SK-N-SH treated with all-trans-retinoic acid at 6 μM for 48 hours (cell line): ENCODE data around the gene PPP2R5A.

Source experiments
- ATAC-seq: fragments of 200-7000 bp; cut with Tn5 transposase; 3 replicates; pipeline ENCODE4 v1.9.1; 2020; ENCODE audit warnings: mild to moderate bottlenecking, moderate library complexity
- ARNTL ChIP-seq: fragments of 450-650 bp; formaldehyde crosslinking; IDR thresholded peaks from 2 replicates; pipeline ENCODE4 v1.5.0; 2020; ENCODE audit warnings: low read depth, mild to moderate bottlenecking, moderate library complexity, borderline replicate concordance
- BACH2 ChIP-seq: fragments of 250-450 bp; sonication (Bioruptor Pico); IDR thresholded peaks from 2 replicates; pipeline ENCODE4 v1.9.0; 2021; ENCODE audit warnings: mild to moderate bottlenecking, borderline replicate concordance
- CSDC2 ChIP-seq: fragments of 250-450 bp; sonication (Bioruptor Pico); IDR thresholded peaks from 2 replicates; pipeline ENCODE4 v1.5.0; 2020; ENCODE audit warnings: mild to moderate bottlenecking, moderate library complexity
- ESRRG ChIP-seq: fragments of 250-450 bp; sonication (Bioruptor Pico); IDR thresholded peaks from 2 replicates; pipeline ENCODE4 v1.6.1; 2021; ENCODE audit warnings: mild to moderate bottlenecking
- GLIS3 ChIP-seq: fragments of 250-450 bp; sonication (Bioruptor Pico); IDR thresholded peaks from 2 replicates; pipeline ENCODE4 v1.5.0; 2020; ENCODE audit warnings: mild to moderate bottlenecking, moderate library complexity
- ISL1 ChIP-seq: fragments of 250-450 bp; sonication (Bioruptor Pico); IDR thresholded peaks from 2 replicates; pipeline ENCODE4 v2.1.2; 2022; ENCODE audit warnings: mild to moderate bottlenecking, moderate library complexity
- OSR1 ChIP-seq: fragments of 250-450 bp; sonication (Bioruptor Pico); IDR thresholded peaks from 2 replicates; pipeline ENCODE4 v1.8.0; 2022; ENCODE audit warnings: moderate library complexity, mild to moderate bottlenecking, inconsistent platforms
- POU6F1 ChIP-seq: fragments of 250-450 bp; sonication (Bioruptor Pico); IDR thresholded peaks from 2 replicates; pipeline ENCODE4 v1.8.0; 2021; ENCODE audit warnings: low read depth, mild to moderate bottlenecking, moderate library complexity, borderline replicate concordance
- PPARA ChIP-seq: fragments of 250-450 bp; sonication (Bioruptor Pico); IDR thresholded peaks from 2 replicates; pipeline ENCODE4 v1.5.0; 2020; ENCODE audit warnings: mild to moderate bottlenecking, borderline replicate concordance
- SNAI2 ChIP-seq: fragments of 250-450 bp; sonication (Bioruptor Pico); IDR thresholded peaks from 2 replicates; pipeline ENCODE4 v1.5.0; 2020; ENCODE audit warnings: mild to moderate bottlenecking, moderate library complexity
- TCF4 ChIP-seq: fragments of 250-450 bp; sonication (Bioruptor Pico); IDR thresholded peaks from 2 replicates; pipeline ENCODE4 v1.8.0; 2021; ENCODE audit warnings: mild to moderate bottlenecking, moderate library complexity, borderline replicate concordance
- ZC3H10 ChIP-seq: fragments of 250-450 bp; sonication (Bioruptor Pico); IDR thresholded peaks from 2 replicates; pipeline ENCODE4 v1.5.1; 2021; ENCODE audit warnings: mild to moderate bottlenecking, moderate library complexity
- ZFP3 ChIP-seq: fragments of 250-450 bp; sonication (Bioruptor Pico); IDR thresholded peaks from 2 replicates; pipeline ENCODE4 v1.5.0; 2020; ENCODE audit warnings: mild to moderate bottlenecking, moderate library complexity
- ZFP30 ChIP-seq: fragments of 450-650 bp; formaldehyde crosslinking; IDR thresholded peaks from 2 replicates; pipeline ENCODE4 v1.5.0; 2022; ENCODE audit warnings: mild to moderate bottlenecking, moderate library complexity
- ZNF8 ChIP-seq: fragments of 450-650 bp; formaldehyde crosslinking; IDR thresholded peaks from 2 replicates; pipeline ENCODE4 v1.5.0; 2020; ENCODE audit warnings: mild to moderate bottlenecking, moderate library complexity
- TF ChIP-seq, protein P1 (sequence below): fragments of 250-450 bp; sonication (Bioruptor Pico); IDR thresholded peaks from 2 replicates; pipeline ENCODE4 v1.5.0; 2020; ENCODE audit warnings: mild to moderate bottlenecking, moderate library complexity
- TF ChIP-seq, protein P2 (sequence below): fragments of 250-450 bp; sonication (Bioruptor Pico); IDR thresholded peaks from 2 replicates; pipeline ENCODE4 v1.5.1; 2021; ENCODE audit warnings: mild to moderate bottlenecking, moderate library complexity
- TF ChIP-seq, protein P3 (sequence below): fragments of 250-450 bp; sonication (Bioruptor Pico); IDR thresholded peaks from 2 replicates; pipeline ENCODE4 v1.8.0; 2020; ENCODE audit warnings: mild to moderate bottlenecking, moderate library complexity, borderline replicate concordance

The PPP2R5A gene

DNA sequence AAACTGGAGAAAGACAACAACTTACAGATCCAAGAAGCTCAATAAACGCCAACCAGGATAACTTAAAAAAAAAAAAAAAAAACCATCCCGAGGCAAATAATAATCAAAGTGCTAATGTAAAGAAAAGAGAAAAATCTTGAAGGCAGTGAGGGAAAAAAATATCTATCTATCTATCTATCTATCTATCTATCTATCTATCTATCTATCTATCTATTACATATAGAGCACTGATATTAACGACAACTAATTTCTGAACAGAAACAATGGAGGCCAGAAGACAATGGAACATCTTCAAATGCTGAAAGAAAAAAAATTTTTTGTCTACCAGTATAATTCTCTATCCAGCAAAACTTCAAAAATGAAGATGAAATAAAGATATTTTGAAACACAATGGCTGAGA is 111.4 kb downstream of the PPP2R5A start:
- no peak for ATAC-seq
- TF ChIP-seq, protein P1, sequence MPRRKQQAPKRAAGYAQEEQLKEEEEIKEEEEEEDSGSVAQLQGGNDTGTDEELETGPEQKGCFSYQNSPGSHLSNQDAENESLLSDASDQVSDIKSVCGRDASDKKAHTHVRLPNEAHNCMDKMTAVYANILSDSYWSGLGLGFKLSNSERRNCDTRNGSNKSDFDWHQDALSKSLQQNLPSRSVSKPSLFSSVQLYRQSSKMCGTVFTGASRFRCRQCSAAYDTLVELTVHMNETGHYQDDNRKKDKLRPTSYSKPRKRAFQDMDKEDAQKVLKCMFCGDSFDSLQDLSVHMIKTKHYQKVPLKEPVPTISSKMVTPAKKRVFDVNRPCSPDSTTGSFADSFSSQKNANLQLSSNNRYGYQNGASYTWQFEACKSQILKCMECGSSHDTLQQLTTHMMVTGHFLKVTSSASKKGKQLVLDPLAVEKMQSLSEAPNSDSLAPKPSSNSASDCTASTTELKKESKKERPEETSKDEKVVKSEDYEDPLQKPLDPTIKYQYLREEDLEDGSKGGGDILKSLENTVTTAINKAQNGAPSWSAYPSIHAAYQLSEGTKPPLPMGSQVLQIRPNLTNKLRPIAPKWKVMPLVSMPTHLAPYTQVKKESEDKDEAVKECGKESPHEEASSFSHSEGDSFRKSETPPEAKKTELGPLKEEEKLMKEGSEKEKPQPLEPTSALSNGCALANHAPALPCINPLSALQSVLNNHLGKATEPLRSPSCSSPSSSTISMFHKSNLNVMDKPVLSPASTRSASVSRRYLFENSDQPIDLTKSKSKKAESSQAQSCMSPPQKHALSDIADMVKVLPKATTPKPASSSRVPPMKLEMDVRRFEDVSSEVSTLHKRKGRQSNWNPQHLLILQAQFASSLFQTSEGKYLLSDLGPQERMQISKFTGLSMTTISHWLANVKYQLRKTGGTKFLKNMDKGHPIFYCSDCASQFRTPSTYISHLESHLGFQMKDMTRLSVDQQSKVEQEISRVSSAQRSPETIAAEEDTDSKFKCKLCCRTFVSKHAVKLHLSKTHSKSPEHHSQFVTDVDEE: no peak
- TF ChIP-seq OSR1 (CRISPR knock-in tag) (no peak), ISL1 (CRISPR knock-in tag) (no peak)
- TF ChIP-seq, protein P2, sequence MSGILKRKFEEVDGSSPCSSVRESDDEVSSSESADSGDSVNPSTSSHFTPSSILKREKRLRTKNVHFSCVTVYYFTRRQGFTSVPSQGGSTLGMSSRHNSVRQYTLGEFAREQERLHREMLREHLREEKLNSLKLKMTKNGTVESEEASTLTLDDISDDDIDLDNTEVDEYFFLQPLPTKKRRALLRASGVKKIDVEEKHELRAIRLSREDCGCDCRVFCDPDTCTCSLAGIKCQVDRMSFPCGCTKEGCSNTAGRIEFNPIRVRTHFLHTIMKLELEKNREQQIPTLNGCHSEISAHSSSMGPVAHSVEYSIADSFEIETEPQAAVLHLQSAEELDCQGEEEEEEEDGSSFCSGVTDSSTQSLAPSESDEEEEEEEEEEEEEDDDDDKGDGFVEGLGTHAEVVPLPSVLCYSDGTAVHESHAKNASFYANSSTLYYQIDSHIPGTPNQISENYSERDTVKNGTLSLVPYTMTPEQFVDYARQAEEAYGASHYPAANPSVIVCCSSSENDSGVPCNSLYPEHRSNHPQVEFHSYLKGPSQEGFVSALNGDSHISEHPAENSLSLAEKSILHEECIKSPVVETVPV: no peak
- TF ChIP-seq, protein P3, sequence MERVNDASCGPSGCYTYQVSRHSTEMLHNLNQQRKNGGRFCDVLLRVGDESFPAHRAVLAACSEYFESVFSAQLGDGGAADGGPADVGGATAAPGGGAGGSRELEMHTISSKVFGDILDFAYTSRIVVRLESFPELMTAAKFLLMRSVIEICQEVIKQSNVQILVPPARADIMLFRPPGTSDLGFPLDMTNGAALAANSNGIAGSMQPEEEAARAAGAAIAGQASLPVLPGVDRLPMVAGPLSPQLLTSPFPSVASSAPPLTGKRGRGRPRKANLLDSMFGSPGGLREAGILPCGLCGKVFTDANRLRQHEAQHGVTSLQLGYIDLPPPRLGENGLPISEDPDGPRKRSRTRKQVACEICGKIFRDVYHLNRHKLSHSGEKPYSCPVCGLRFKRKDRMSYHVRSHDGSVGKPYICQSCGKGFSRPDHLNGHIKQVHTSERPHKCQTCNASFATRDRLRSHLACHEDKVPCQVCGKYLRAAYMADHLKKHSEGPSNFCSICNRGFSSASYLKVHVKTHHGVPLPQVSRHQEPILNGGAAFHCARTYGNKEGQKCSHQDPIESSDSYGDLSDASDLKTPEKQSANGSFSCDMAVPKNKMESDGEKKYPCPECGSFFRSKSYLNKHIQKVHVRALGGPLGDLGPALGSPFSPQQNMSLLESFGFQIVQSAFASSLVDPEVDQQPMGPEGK (CRISPR knock-in tag): no peak

GRCh38 chr1:212397171-212397570 is 112.0 kb downstream of the PPP2R5A start:
- TF ChIP-seq, protein P2: no peak
- TF ChIP-seq ZNF8 (no peak), OSR1 (CRISPR knock-in tag) (no peak), ZC3H10 (no peak), ESRRG (CRISPR knock-in tag) (no peak), BACH2 (CRISPR knock-in tag) (no peak), ZFP3 (no peak), ZFP30 (CRISPR knock-in tag) (no peak), ARNTL (CRISPR knock-in tag) (no peak), TCF4 (CRISPR knock-in tag) (no peak), GLIS3 (CRISPR knock-in tag) (no peak), SNAI2 (CRISPR knock-in tag) (no peak)
- TF ChIP-seq, protein P3 (CRISPR knock-in tag): no peak
- no peak for ATAC-seq

- ATAC-seq: no peak
- TF ChIP-seq GLIS3 (CRISPR knock-in tag): no peak
- no peak for TF ChIP-seq CSDC2 (CRISPR knock-in tag)
- no peak for TF ChIP-seq ISL1 (CRISPR knock-in tag)
- TF ChIP-seq ESRRG (CRISPR knock-in tag): no peak
- no peak for TF ChIP-seq ARNTL (CRISPR knock-in tag)
- no peak for TF ChIP-seq ZNF8
- TF ChIP-seq ZFP3: no peak
- no peak for TF ChIP-seq TCF4 (CRISPR knock-in tag)
- TF ChIP-seq ZC3H10: no peak
- no peak for TF ChIP-seq ZFP30 (CRISPR knock-in tag)
- TF ChIP-seq, protein P3 (CRISPR knock-in tag): no peak
- no peak for TF ChIP-seq POU6F1 (CRISPR knock-in tag)
- TF ChIP-seq SNAI2 (CRISPR knock-in tag): no peak
- TF ChIP-seq, protein P1: no peak
- TF ChIP-seq PPARA (CRISPR knock-in tag): no peak
Observed at GRCh38 chr1:212401042-212401441, 115.8 kb downstream of the PPP2R5A start.
